Mucosa of rectum (tissue), 2 donors: ENCODE results near the gene IL3.

Experiments used
- H3K27ac ChIP-seq, 2 donors: one replicate each; pipeline ENCODE4 v1.7.0; 2013; ENCODE audit warnings: inconsistent platforms in 2 of 2, low read depth in 2 of 2, low read length in 2 of 2
- H3K27me3 ChIP-seq, 2 donors: one replicate each; pipeline ENCODE4 v1.7.0; 2013; ENCODE audit warnings: low read length in 2 of 2; ENCODE audit not compliant: control insufficient read depth in 2 of 2, insufficient read depth in 2 of 2
- H3K36me3 ChIP-seq, 2 donors: one replicate each; pipeline ENCODE4 v1.7.0; 2013; ENCODE audit warnings: low read length in 2 of 2; ENCODE audit not compliant: control insufficient read depth in 2 of 2, insufficient read depth in 2 of 2
- H3K4me1 ChIP-seq, 2 donors: one replicate each; pipeline ENCODE4 v1.7.0; 2013; ENCODE audit warnings: low read length in 2 of 2, mild to moderate bottlenecking in 1 of 2; ENCODE audit not compliant: control insufficient read depth in 2 of 2, insufficient read depth in 2 of 2
- H3K4me3 ChIP-seq, 2 donors: one replicate each; pipeline ENCODE4 v1.7.0; 2013; ENCODE audit warnings: low read length in 2 of 2
- H3K9ac ChIP-seq, 2 donors: one replicate each; pipeline ENCODE4 v1.7.0; 2013; ENCODE audit warnings: low read length in 2 of 2, low read depth in 1 of 2, mild to moderate bottlenecking in 1 of 2
- H3K9me3 ChIP-seq, 2 donors: one replicate each; pipeline ENCODE4 v1.7.0; 2013; ENCODE audit warnings: low read length in 2 of 2; ENCODE audit not compliant: control insufficient read depth in 2 of 2
- donor health status: healthy.
- donor health status: Normal muscosa, but diverticular disease.

IL3 gene

GRCh38 chr5:132079081-132079480, 18.6 kb downstream of the IL3 start:
- no peak overlapping the region for H3K4me3 ChIP-seq
- no peaks in the 10 kb centered on the region for H3K27me3 ChIP-seq
- no peak overlapping the region for H3K27ac ChIP-seq
- no peaks in the 10 kb centered on the region for H3K36me3 ChIP-seq
- no peaks in the 10 kb centered on the region for H3K4me1 ChIP-seq
- no peak overlapping the region for H3K9ac ChIP-seq
- H3K9me3 ChIP-seq: no peaks in the 10 kb centered on the region

DNA sequence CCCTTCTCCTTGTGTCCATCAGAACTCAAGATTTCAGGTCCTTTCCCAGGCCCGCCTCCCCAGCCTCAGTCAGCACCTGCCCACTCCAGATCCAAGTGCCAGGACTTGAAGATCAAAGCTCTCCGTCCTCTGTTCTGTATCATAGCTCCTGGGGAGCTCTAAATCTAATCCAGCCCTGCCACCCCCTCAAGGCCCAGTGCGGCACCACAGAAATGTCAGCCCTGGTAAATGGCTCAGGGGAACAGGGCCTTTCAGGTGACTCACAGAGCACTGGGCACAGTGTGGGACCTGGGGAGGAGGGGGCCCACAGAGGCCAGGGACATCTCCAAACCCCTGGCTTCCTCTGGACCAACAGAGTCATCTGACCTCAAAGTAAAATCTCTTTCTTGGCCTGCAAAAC, 19.2 kb downstream of the IL3 start:
- Histone ChIP-seq H3K27ac (no peak overlapping the region), H3K9me3 (no peaks in the 10 kb centered on the region), H3K36me3 (no peaks in the 10 kb centered on the region), H3K4me3 (no peak overlapping the region), H3K9ac (no peak overlapping the region), H3K27me3 (no peaks in the 10 kb centered on the region), H3K4me1 (no peaks in the 10 kb centered on the region)

DNA sequence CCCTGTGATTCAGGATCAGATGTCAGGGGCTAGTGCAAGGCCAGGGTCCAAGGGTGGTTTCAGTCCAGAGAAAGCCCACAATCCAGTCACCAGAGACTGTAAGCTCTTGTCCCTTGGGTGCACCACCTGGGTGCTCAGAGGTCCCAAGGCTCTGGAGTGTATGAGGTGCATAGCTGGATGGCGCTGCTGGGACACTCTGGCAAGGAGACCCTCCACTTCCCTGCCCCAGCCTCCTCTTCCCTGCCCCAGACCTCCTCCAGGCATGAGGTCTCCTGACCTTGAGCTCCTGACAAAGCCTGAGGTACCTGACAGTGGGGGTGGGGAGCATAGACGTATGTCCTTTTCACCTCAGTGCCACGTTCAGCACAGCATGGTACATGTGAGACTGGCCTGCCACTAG, 20.1 kb downstream of the IL3 start:
- no peak overlapping the region for H3K27ac ChIP-seq
- no peaks in the 10 kb centered on the region for H3K36me3 ChIP-seq
- no peaks in the 10 kb centered on the region for H3K4me1 ChIP-seq
- H3K9ac ChIP-seq: no peak overlapping the region
- H3K9me3 ChIP-seq: no peaks in the 10 kb centered on the region
- H3K27me3 ChIP-seq: no peaks in the 10 kb centered on the region
- H3K4me3 ChIP-seq: no peak overlapping the region

GRCh38 chr5:132081458-132081857, 21.0 kb downstream of the IL3 start:
- no peaks in the 10 kb centered on the region for H3K9me3 ChIP-seq
- no peak overlapping the region for H3K27ac ChIP-seq
- H3K4me1 ChIP-seq: no peaks in the 10 kb centered on the region
- no peaks in the 10 kb centered on the region for H3K36me3 ChIP-seq
- no peak overlapping the region for H3K9ac ChIP-seq
- H3K27me3 ChIP-seq: no peaks in the 10 kb centered on the region
- H3K4me3 ChIP-seq: no peak overlapping the region

DNA sequence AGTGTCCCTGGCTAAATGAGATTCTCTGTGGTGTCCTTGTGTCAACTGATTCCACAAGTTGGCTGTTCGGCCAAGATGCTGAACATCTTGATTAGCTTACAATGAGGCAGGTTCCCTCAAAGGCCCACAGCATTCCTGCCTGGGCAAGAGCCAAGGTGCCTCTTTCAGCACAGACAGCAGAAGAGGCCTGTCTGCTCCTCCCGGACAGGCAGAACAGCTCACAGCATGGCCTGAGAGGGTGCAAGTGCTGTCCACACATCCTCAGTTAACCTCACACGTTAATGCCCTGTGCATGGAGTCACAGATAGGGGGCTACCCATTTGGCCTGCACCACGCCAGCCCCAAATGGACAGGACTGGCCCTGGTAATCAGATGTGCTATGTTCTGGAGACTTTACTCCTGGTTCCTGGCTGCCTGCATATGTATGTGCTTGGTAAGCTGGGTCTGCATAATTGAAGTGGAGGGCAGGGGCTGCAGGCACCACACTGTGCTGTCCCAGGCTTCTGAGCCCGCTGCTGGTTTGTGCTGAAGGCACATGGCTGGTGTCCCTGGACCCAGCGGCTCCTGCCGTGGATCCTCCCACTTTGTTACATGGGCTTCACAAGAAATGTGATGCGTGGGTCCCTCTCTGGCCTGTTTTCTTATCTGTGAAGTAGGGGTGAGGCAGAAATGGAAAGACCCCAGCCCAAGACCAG, 22.0 kb downstream of the IL3 start:
- Histone ChIP-seq H3K9me3 (no peaks in the 10 kb centered on the region), H3K4me1 (no peaks in the 10 kb centered on the region), H3K27ac (no peak overlapping the region), H3K36me3 (no peaks in the 10 kb centered on the region), H3K27me3 (no peaks in the 10 kb centered on the region), H3K9ac (no peak overlapping the region), H3K4me3 (no peak overlapping the region)

DNA sequence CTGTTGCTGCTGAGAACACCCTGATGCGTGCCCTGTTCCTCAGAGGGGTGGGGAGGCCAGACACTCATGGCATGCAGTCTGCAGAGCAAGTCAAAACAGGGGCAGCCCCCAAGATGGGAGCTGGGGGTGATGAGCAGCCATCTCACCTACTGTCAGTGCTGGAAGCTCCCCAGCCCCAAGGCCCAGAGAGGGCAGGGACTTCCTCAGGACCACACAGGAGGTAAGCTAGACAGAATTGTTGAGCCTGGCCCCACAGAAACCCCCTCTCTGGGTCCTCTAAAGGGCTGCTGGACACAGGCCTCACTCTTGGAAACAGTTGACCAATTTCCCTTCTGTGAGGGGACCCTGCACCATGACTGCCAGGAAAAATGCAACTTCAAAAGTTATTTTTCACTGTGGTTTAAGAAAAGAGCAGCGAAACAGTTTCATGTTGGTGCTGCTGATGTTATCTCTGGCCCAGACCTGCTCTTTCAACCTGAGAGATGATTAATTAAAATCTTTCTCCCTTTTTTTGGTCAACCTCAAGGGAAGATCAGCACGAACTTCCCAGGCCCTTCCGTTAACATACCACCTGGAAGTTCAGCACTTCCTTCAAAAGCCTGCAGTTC, 22.7 kb downstream of the IL3 start:
- Histone ChIP-seq H3K27ac (no peak overlapping the region), H3K9me3 (no peaks in the 10 kb centered on the region), H3K4me1 (no peaks in the 10 kb centered on the region), H3K9ac (no peak overlapping the region), H3K27me3 (no peaks in the 10 kb centered on the region), H3K4me3 (no peak overlapping the region), H3K36me3 (no peaks in the 10 kb centered on the region)

DNA sequence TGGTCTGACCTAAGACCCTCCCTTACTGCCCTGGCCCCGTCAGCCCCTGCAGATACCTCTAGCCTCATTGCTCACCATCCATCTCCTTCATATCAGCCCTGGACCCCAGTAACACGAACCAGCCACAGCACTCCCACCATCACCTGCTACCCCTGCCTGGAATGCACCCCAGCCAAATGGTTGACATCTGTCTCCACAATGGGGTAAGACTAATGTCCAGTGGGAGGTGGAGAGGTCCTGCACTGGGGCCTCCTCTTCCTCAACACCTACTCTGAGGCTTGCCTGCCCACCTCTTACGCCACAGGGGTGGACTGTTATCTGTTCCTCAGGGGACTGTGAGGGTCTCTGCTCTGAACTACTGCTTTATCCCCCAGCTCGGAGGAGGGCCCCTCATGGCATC, 25.2 kb downstream of the IL3 start:
- Histone ChIP-seq H3K27ac (no peak overlapping the region), H3K36me3 (no peaks in the 10 kb centered on the region), H3K4me3 (no peak overlapping the region), H3K27me3 (no peaks in the 10 kb centered on the region), H3K4me1 (no peaks in the 10 kb centered on the region), H3K9ac (no peak overlapping the region), H3K9me3 (no peaks in the 10 kb centered on the region)

GRCh38 chr5:132086277-132086794, 25.9 kb downstream of the IL3 start:
- Histone ChIP-seq H3K9ac (no peak overlapping the region), H3K9me3 (no peaks in the 10 kb centered on the region), H3K4me1 (no peaks in the 10 kb centered on the region), H3K27ac (no peak overlapping the region), H3K27me3 (no peaks in the 10 kb centered on the region), H3K4me3 (no peak overlapping the region), H3K36me3 (no peaks in the 10 kb centered on the region)

DNA sequence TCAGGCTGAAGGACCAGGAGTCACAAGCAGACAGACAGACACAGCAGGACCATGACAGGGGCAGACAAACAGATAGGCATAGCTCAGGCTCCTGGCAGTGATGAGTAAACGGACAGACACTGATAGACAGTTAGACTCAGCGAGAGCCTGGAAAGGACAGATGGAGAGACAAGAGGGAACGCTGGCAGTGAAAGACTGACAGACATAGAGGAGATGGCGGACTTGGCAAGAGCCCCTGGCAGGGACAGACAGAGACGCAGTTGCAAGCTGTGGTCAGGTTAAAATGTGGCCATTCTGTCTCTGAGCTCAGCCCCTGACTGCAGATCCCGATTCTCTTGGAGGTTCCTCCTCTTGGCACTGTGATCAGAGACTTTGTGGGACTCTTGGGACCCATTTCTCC, 26.7 kb downstream of the IL3 start:
- Histone ChIP-seq H3K4me3 (no peak overlapping the region), H3K27me3 (no peaks in the 10 kb centered on the region), H3K9me3 (no peaks in the 10 kb centered on the region), H3K4me1 (no peaks in the 10 kb centered on the region), H3K27ac (no peak overlapping the region), H3K9ac (no peak overlapping the region), H3K36me3 (no peaks in the 10 kb centered on the region)

DNA sequence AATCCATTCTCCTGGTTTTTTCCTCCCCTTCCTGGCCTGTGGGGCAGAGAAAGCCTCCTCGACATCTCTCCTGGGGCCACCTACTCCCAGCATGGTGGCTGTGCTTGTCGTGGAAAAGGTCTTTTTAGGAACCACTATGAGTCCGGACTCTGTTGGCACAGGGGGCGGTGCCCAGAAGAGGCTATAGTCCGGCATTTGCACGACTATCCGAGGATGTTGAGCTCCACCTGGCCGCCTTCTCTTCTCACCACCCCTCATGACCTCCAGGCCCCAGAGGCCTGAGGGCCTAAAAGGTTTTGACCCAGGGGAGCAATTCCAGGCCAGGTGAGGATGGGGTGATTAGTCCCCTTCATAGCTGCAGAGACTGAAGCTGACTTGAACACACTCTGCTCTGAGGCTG, 27.2 kb downstream of the IL3 start:
- H3K27ac ChIP-seq: no peak overlapping the region
- no peaks in the 10 kb centered on the region for H3K9me3 ChIP-seq
- H3K4me1 ChIP-seq: no peaks in the 10 kb centered on the region
- no peak overlapping the region for H3K4me3 ChIP-seq
- no peaks in the 10 kb centered on the region for H3K27me3 ChIP-seq
- no peaks in the 10 kb centered on the region for H3K36me3 ChIP-seq
- H3K9ac ChIP-seq: no peak overlapping the region
